ENCODE measurements around the gene GAREM1. TPM values are rescaled to one million over a fixed set of nuclear protein-coding genes. Genes with fewer than 3 reads are reported as not detected.

Gene GAREM1
- total RNA-seq, 1 experiment from 2014 or later = 7.0 TPM

- POLR2A ChIA-PET = no interaction called here
These were observed 228.3 kb downstream of the GAREM1 start for GRCh38 chr18:32242395-32242794.

More at GRCh38 chr18:32242395-32242794, 228.3 kb downstream of the GAREM1 start:
- Mint-ChIP-seq H3K9me3 (no peaks in the 10 kb centered on the region), H3K4me3 (no peak overlapping the region), H3K27me3 (ENCODE audit: low read depth) (no peaks in the 10 kb centered on the region), H3K4me1 (peaks cover 41% of the 10 kb centered on the region), H3K36me3 (no peaks in the 10 kb centered on the region), H3K27ac (no peak overlapping the region)
- ATAC-seq (no peak), DNase-seq (ENCODE audit: low spot score) (no peak)
- TF ChIP-seq CREB1 (CRISPR knock-in tag; IDR thresholded peaks at IDR 0.05) (no peak), SOX15 (CRISPR knock-in tag; IDR thresholded peaks at IDR 0.05) (no peak), ESRRA (CRISPR knock-in tag; IDR thresholded peaks at IDR 0.05; ENCODE audit: borderline replicate concordance) (no peak), NFATC4 (CRISPR knock-in tag; IDR thresholded peaks at IDR 0.05) (no peak), ERG (CRISPR knock-in tag; IDR thresholded peaks at IDR 0.05) (no peak), GTF2I (CRISPR knock-in tag; conservative IDR thresholded peaks at IDR 0.05) (no peak), SP1 (CRISPR knock-in tag; conservative IDR thresholded peaks at IDR 0.05) (no peak), FOXP4 (CRISPR knock-in tag; IDR thresholded peaks at IDR 0.05) (no peak), TEAD4 (CRISPR knock-in tag; IDR thresholded peaks at IDR 0.05) (no peak), PREB (CRISPR knock-in tag; IDR thresholded peaks at IDR 0.05; ENCODE audit: borderline replicate concordance) (no peak), SMAD3 (CRISPR knock-in tag; IDR thresholded peaks at IDR 0.05; ENCODE audit: borderline replicate concordance) (no peak), FOXJ3 (CRISPR knock-in tag; IDR thresholded peaks at IDR 0.05; ENCODE audit: borderline replicate concordance) (no peak), ATF1 (CRISPR knock-in tag; IDR thresholded peaks at IDR 0.05) (no peak), RELA (CRISPR knock-in tag; IDR thresholded peaks at IDR 0.05; ENCODE audit: borderline replicate concordance) (no peak), ZNF532 (CRISPR knock-in tag; IDR thresholded peaks at IDR 0.05; ENCODE audit: borderline replicate concordance) (no peak), ZMAT4 (CRISPR knock-in tag; IDR thresholded peaks at IDR 0.05) (no peak)
- CTCF ChIA-PET = interaction anchor here (1.6 to 2.1 kb wide), 3 partner anchors 19 to 229 kb away, joined by 4 to 9 read pairs (median 5); partner anchors contain the start of gene GAREM1
